SK-N-MC (cell line): ENCODE results near the gene SFPQ.

Source experiments
- DNase-seq: peaks from one replicate; pipeline ENCODE4 v3.0.0-alpha.2; 2011; ENCODE audit warnings: low read depth, low spot score
- H3K27ac ChIP-seq: fragments of 200-600 bp; sonication (generic); 2 replicates; pipeline ENCODE4 v1.5.1; 2016; ENCODE audit warnings: mixed run types
- H3K36me3 ChIP-seq: fragments of 200-600 bp; sonication (generic); 2 replicates; pipeline ENCODE4 v1.6.1; 2017; ENCODE audit warnings: antibody characterized with exemption, low read length, mixed read lengths; ENCODE audit not compliant: insufficient read depth
- H3K4me3 ChIP-seq: fragments of 200-600 bp; sonication (generic); 2 replicates; pipeline ENCODE4 v1.5.1; 2016
- H3K9ac ChIP-seq: fragments of 200-600 bp; sonication (generic); 2 replicates; pipeline ENCODE4 v1.8.0; 2017; ENCODE audit warnings: mixed run types, mixed read lengths; ENCODE audit not compliant: insufficient read length
- H3K9me3 ChIP-seq: fragments of 200-600 bp; sonication (generic); 2 replicates; pipeline ENCODE4 v1.6.1; 2017; ENCODE audit warnings: low read depth, mild to moderate bottlenecking, antibody characterized with exemption, low read length, moderate library complexity, mixed read lengths
- EZH2 ChIP-seq: fragments of 200-600 bp; sonication (generic); IDR thresholded peaks from one replicate; pipeline ENCODE4 v1.6.1; 2017; ENCODE audit warnings: antibody characterized with exemption
- FOXP2 ChIP-seq: optimal IDR thresholded peaks from 2 replicates; pipeline ENCODE3; 2011; ENCODE audit warnings: mild to moderate bottlenecking, moderate library complexity; ENCODE audit not compliant: insufficient read depth; ENCODE audit errors: extremely low read length, control extremely low read depth
- POLR2AphosphoS5 ChIP-seq: IDR thresholded peaks from 2 replicates; pipeline ENCODE4 v1.6.1; 2012; ENCODE audit warnings: mild to moderate bottlenecking, low read depth, low read length, borderline replicate concordance

The SFPQ gene

DNA sequence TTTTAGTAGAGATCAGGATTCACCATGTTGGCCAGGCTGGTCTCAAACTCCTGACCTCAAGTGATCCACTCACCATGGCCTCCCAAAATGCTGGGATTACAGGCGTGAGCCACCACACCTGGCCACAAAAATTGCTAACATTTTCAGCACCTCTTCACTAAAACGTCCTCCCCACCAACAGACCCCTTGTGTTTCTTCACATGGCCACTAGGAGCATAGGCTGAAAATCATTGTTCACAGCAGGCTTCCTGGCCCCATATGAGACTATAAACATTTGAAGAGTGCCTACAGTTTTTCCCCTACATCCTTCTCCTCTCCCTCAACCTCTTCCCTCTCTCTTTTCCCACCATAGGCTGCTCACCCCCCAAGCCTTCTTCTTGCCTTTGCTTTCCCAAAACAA lies 28.0 kb upstream of the SFPQ start:
- Histone ChIP-seq H3K36me3 (no peaks in the 10 kb centered on the region), H3K9me3 (no peaks in the 10 kb centered on the region), H3K4me3 (no peak overlapping the region), H3K27ac (peak overlapping the region; percentile 57; the same call in 1 of the 2 replicates), H3K9ac (no peak overlapping the region)
- DNase-seq: no peak
- TF ChIP-seq FOXP2 (no peak), EZH2 (no peak), POLR2AphosphoS5 (no peak)

DNA sequence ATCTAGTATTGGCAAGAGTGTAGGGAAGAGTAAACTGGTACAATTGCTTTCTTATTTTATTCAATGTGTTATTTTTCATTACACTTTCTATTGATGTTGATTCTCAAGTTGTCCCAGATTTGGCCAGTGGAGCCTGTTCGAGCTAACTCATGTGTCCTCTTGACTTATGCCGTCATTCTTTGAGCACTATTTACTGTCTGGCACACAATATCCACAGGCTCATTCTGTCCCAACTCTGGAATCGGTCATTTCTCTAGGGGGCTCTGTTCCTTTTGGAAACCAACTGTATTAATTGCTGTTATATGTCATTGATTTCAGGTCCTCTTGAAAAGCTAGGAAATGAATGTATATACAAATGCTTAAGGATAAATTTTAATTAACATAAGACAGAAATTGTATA lies 22.4 kb upstream of the SFPQ start:
- H3K9me3 ChIP-seq: no peaks in the 10 kb centered on the region
- no peak for TF ChIP-seq FOXP2
- no peak for TF ChIP-seq POLR2AphosphoS5
- no peak for TF ChIP-seq EZH2
- no peak overlapping the region for H3K9ac ChIP-seq
- no peak overlapping the region for H3K27ac ChIP-seq
- DNase-seq: no peak
- H3K4me3 ChIP-seq: no peak overlapping the region
- H3K36me3 ChIP-seq: no peaks in the 10 kb centered on the region

DNA sequence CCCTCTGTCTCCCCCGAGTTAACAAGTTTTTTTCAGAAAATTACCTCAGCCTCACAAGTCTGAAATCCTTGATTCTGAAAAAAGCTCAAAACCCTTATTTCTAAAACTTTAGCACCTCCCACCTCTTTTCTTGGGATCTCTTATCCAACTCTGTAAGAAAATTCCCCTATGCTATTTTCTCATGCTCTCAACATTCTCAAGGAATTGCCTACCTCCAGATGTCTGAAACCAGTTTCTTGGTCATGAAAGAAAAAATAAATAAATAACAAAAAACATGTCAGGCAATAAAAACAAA lies 18.1 kb upstream of the SFPQ start:
- no peaks in the 10 kb centered on the region for H3K36me3 ChIP-seq
- DNase-seq: no peak
- no peak overlapping the region for H3K4me3 ChIP-seq
- H3K9me3 ChIP-seq: no peaks in the 10 kb centered on the region
- TF ChIP-seq FOXP2: no peak
- no peak for TF ChIP-seq POLR2AphosphoS5
- no peak for TF ChIP-seq EZH2
- H3K9ac ChIP-seq: no peak overlapping the region
- H3K27ac ChIP-seq: no peak overlapping the region

DNA sequence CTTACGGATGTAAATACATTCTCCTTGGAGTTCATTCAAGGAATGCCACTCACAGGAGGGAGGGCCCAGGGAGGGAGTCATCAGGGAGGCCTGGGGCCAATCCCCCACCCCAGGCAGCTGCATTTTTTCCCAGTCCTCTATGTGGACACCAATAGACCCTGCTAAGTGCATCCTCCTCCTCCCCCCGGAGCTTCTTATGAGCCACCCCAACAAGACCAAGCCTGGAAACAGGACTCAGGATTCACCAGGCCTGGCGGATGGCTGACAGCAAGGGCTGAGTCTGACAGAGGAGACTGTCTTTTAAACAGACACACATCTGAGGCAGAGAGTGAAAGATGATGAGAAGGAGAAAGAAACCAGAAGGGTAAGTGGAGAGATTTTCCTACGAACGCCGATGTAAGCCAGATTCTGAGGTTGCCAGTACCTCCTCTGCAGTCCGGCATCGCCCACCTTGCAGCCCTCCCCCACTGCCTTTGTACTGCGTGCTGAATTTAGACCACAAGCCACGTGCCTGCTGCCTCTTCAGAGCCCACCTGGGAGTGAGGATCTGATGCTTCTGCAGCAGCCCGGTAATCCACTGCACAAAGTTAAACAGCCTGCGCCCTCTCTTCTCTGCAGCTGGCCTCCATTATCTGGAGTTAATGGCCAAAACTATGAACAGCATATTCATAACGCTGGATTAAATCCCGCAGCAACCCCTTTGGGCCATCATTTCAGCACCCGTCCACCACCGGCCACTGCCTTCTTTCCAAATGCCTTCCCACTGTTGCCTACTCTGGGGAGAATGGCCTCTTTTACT lies 17.6 kb upstream of the SFPQ start:
- TF ChIP-seq POLR2AphosphoS5: no peak
- TF ChIP-seq FOXP2: no peak
- no peak for TF ChIP-seq EZH2
- H3K4me3 ChIP-seq: no peak overlapping the region
- H3K9me3 ChIP-seq: no peaks in the 10 kb centered on the region
- no peaks in the 10 kb centered on the region for H3K36me3 ChIP-seq
- no peak overlapping the region for H3K27ac ChIP-seq
- no peak overlapping the region for H3K9ac ChIP-seq
- DNase-seq: no peak

DNA sequence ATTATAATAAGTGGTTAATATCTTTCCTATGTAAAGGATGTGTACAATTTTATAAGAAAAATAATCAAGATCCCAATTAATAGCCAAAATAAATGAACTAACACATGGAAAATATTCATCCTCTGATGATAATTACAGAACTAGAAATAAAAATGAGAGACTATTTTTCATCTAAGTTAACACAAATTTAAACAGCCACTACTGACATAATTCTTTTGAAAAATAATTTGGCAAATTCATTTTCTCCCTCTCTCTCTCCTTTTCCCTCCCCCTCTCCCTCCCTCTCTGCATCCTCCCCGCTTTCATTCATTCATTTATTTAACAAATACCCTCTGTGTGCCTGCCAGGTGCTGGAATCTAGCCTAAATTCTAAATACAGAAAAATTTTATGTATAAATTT lies 10.3 kb upstream of the SFPQ start:
- H3K27ac ChIP-seq: no peak overlapping the region
- H3K9me3 ChIP-seq: no peaks in the 10 kb centered on the region
- no peak for DNase-seq
- TF ChIP-seq POLR2AphosphoS5 (no peak), EZH2 (no peak), FOXP2 (no peak)
- no peaks in the 10 kb centered on the region for H3K36me3 ChIP-seq
- no peak overlapping the region for H3K9ac ChIP-seq
- no peak overlapping the region for H3K4me3 ChIP-seq

DNA sequence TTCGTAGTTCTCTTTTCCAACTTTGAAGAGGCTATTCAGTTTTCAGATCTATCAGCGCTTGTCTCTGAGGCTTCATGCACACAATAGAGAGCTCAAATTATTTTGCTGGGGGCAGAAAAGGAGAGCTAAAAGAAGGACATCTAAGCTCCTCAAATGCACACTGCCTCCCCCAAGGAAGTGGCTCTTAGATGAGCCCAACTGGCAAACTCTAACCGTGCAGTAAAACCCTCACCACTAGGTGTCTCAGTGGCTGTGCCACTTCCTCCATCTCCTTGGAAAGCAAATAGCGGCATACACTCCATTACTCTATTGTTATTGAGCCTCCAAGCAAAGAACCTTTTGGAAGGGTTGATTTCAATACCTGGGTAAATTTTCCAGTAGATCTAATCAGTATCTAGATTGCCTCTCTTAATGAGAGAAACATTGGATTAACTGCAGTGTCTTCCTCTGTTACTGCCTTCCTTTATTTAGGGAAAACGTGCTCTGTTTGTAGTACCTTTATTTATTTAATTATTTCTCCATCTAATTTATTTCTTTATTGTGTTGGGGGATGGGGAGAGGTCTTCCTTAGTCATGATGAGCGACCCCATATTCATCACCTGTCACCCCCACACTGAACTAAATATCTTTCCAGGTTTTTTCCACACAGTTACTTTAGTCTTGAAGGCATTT lies 9.2 kb upstream of the SFPQ start:
- peak overlapping the region; percentile 53 for H3K4me3 ChIP-seq
- TF ChIP-seq EZH2: no peak
- TF ChIP-seq POLR2AphosphoS5: no peak
- no peak for TF ChIP-seq FOXP2
- no peaks in the 10 kb centered on the region for H3K36me3 ChIP-seq
- H3K9me3 ChIP-seq: no peaks in the 10 kb centered on the region
- DNase-seq: peak; percentile 71
- H3K9ac ChIP-seq: no peak overlapping the region
- H3K27ac ChIP-seq: no peak overlapping the region

DNA sequence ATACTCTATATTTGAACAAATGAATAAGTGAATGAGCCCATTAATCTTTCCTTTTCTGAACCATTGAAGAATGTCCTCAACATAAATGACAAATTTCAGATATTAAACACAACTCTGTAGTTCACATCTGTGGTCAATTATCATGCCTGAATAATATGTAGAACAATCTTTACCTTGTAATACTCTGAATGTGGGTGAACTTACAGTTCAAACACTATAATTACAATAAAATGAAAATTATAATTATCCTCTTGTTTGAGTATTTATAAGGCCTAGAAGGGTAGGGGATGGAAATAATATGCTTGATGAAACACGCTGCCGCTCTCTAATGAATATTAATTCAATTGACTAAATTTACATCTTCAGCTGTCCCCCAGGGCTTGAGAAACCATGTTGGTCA lies 8.7 kb upstream of the SFPQ start:
- Histone ChIP-seq H3K9ac (no peak overlapping the region), H3K9me3 (no peaks in the 10 kb centered on the region), H3K36me3 (no peaks in the 10 kb centered on the region), H3K27ac (no peak overlapping the region), H3K4me3 (no peak overlapping the region)
- no peak for DNase-seq
- TF ChIP-seq EZH2 (no peak), POLR2AphosphoS5 (no peak), FOXP2 (no peak)

DNA sequence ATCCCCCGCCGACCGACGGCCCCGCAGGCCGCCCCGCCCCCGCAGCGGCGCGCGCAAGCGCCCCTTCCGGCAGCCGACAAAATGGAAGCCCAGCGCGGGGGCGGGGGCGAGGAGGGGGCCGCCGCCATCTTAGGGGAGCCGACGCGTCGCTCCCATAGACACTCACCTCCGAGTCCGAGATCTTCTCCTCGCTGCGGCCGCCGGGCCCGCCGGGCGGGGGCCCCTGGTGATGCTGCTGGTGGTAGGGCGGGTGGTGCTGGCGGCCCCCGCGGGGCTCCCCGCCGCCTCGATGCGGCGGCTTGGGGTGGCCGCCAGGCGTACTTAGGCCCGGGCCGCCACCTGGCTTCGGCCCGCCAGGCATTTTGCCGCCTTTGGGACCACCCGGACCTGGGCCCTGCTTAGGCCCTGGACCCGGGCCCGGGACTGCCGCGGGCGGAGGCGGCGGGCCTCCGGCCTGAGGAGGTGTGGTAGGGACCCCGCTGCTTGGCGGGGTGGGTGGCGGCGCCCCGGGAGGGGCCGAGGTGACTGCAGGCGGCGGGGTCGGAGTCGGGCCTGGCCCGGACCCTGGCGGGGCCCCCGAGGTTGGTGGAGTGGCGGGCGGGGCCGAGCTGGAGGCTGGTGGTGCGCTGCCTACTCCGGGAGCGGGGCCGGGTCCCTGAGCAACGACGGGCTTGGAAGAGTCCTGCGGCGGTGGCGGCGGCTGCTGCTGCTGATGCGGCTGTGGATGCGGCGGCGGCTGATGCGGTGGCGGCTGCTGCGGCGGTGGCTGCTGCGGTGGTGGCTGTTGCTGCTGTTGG lies 691 bp downstream of the SFPQ start:
- Histone ChIP-seq H3K27ac (peak overlapping the region; percentile 97), H3K9me3 (no peaks in the 10 kb centered on the region), H3K36me3 (peaks cover 46% of the 10 kb centered on the region), H3K4me3 (peak overlapping the region; percentile 87), H3K9ac (peak overlapping the region; percentile 100)
- TF ChIP-seq POLR2AphosphoS5: peak; percentile 69
- no peak for TF ChIP-seq EZH2
- no peak for DNase-seq
